ENCODE results near the gene KIF1C. TPM values are rescaled to one million over a fixed set of nuclear protein-coding genes. Genes with fewer than 3 reads are reported as not detected.
"Not testable (repeated sequence)": the region's sequence is repeated elsewhere in the genome, so short reads cannot be mapped to it uniquely, and the experiment has no call there.

Gene KIF1C
- total RNA-seq, 2 donors from 2014 or later, result 39.4 to 80.3 TPM

DNA sequence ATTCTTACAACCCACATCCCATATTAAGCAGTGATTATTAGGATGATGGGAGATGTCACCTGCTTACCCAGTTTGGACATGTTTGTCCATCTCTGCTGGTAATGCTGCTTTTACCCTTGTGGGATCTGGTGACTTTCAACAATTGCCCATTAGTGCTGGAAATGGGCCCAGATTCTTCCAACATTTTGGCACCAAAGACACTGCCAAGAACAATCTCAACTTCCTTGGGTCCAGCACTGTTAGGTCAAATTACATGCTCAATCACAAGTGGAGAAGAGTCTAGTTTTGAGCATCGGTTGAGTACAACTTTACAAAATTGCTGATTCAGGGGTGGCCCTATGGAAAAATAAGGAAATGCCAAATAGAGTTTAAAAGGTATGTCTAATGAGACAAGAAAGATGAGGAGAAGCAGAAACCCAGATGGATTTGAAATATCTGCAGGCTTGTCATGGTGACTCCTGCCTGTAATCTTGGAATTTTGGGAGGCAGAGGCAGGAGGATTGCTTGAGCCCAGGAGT lies 67.5 kb downstream of the KIF1C start:
- Mint-ChIP-seq H3K36me3 (no peaks in the 10 kb centered on the region), H3K4me3 (no peak overlapping the region), H3K27me3 (peaks cover 8 to 11% of the 10 kb centered on the region in 2 donors), H3K27ac (no peak overlapping the region), H3K9me3 (no peaks in the 10 kb centered on the region), H3K4me1 (ENCODE audit: low read depth in 2 of 2) (no peaks in the 10 kb centered on the region)
- DNase-seq (ENCODE audit: low spot score) (no peak), ATAC-seq (no peak)

DNA sequence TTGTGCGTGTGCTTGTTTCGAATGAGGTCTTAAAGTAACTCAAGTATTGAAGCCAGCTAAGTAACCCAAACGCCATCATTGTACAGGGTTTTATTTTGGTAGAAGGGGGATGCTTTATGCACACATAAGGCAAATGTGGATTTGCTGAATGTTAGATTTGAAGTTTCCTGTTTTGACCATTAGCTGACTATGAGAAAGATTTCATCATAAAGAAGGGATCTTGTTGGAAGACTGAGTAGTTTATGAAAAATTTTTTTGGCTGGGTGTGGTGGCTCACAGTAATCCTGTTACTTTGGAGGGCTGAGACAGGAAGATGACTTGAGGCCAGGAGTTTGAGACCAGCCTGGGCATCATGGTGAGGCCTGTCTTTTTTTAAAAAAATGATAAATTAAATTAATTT lies 70.5 kb downstream of the KIF1C start:
- Mint-ChIP-seq H3K9me3 (no peaks in the 10 kb centered on the region), H3K36me3 (no peaks in the 10 kb centered on the region), H3K4me3 (no peak overlapping the region), H3K27ac (no peak overlapping the region), H3K27me3 (peaks cover 9 to 15% of the 10 kb centered on the region in 2 donors), H3K4me1 (ENCODE audit: low read depth in 2 of 2) (no peaks in the 10 kb centered on the region)
- no peak for ATAC-seq
- no peak for DNase-seq (ENCODE audit: low spot score)

DNA sequence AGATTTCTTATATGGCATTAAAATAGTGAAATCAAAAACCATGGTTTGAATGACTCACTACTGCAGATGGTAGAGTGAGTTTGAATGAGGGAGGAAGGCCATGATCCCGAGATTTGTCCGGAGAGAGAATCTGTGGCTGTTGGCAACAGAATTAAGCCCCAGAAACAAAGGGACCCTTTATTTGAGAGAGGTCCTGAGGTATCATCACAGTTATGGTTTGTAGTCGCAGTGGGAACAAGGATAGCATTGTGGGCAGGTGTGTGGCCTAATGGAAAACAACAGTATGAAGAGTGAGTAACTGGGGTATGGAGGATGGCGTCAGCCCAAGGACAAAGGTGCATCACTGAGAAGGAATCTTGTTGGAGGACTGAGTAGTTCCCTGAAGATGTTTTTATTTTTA lies 72.0 kb downstream of the KIF1C start:
- Mint-ChIP-seq H3K36me3 (no peaks in the 10 kb centered on the region), H3K9me3 (no peaks in the 10 kb centered on the region), H3K4me1 (ENCODE audit: low read depth in 2 of 2) (no peaks in the 10 kb centered on the region), H3K27me3 (peaks cover 8 to 15% of the 10 kb centered on the region in 2 donors), H3K4me3 (no peak overlapping the region), H3K27ac (no peak overlapping the region)
- no peak for ATAC-seq
- DNase-seq (ENCODE audit: low spot score), result no peak

DNA sequence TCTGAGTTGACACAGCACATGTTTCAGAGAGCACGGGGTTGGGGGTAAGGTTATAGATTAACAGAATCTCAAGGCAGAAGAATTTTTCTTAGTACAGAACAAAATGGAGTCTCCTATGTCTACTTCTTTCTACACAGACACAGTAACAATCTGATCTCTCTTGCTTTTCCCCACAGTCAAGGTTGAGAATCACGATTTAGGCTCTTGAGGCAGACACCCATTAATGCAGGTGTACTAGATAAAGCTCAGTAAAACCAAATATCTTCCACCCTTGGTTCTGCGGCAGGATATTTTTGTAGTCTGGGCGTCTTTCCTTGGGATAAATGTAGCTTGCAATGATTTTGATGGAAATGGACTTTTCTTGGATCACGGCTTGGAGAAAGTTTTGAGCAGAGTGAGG lies 77.7 kb downstream of the KIF1C start:
- not testable (repeated sequence) for H3K27ac Mint-ChIP-seq; DNase-seq (ENCODE audit: low spot score); H3K27me3 Mint-ChIP-seq; H3K36me3 Mint-ChIP-seq; ATAC-seq; H3K9me3 Mint-ChIP-seq; H3K4me3 Mint-ChIP-seq
- peaks cover 15 to 16% of the 10 kb centered on the region in 2 donors for H3K4me1 Mint-ChIP-seq (ENCODE audit: low read depth in 2 of 2)

DNA sequence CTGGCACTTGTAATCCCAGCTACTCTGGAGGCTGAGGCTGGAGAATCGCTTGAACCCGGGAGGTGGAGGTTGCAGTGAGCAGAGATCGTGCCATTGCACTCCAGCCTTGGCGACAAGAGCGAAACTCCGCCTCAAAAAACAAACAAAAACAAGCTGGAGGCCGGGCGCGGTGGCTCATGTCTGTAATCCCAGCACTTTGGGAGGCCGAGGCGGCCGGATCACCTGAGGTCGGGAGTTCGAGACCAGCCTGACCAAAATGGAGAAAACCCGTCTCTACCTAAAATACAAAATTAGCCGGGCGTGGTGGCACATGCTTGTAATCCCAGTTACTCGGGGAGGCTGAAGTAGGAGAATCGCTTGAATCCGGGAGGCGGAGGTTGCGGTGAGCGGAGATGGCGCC lies 79.5 kb downstream of the KIF1C start:
- Mint-ChIP-seq H3K4me1 (ENCODE audit: low read depth in 2 of 2) (peaks cover 21 to 23% of the 10 kb centered on the region in 2 donors), H3K27ac (peak overlapping the region; percentile 47 to 91), H3K4me3 (peak overlapping the region; percentile 84)
- not testable (repeated sequence) for DNase-seq (ENCODE audit: low spot score); ATAC-seq; H3K27me3 Mint-ChIP-seq; H3K9me3 Mint-ChIP-seq; H3K36me3 Mint-ChIP-seq

DNA sequence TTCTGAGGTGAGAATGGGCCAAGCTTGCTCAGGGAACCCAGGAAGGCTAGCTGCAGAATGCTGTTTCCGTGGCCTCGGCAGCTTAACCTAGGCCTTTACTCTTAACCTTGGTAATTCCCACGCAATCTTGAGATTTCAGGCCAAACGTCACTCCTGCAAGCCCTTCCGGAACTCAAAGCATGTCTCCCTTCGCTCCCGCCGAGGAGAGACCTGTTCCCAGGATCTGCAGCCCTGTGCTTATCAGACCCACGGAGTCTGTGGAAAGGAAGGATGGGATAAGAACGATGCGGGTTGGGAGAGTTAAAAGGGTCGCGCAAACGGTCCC lies 80.0 kb downstream of the KIF1C start:
- Mint-ChIP-seq H3K9me3 (no peaks in the 10 kb centered on the region), H3K4me1 (ENCODE audit: low read depth in 2 of 2) (peaks cover 21 to 23% of the 10 kb centered on the region in 2 donors), H3K4me3 (peak overlapping the region; percentile 84), H3K27me3 (no peaks in the 10 kb centered on the region), H3K27ac (peak overlapping the region; percentile 47 to 91), H3K36me3 (peaks cover 9% of the 10 kb centered on the region)
- ATAC-seq, result no peak
- no peak for DNase-seq (ENCODE audit: low spot score)

Other genes with a start within 250 kb of the KIF1C start
- gene TM4SF5, start 226.1 kb upstream of the KIF1C start, total RNA-seq, result not detected
- 10 to 100 TPM in 1 of 2 donors, 1 to 10 TPM in 1; 4.5 to 15.4 TPM for gene VMO1, start 211.6 kb upstream of the KIF1C start, total RNA-seq
- gene GLTPD2, start 209.0 kb upstream of the KIF1C start, total RNA-seq, result under 1 TPM in 1 of 2 donors, not detected in 1; 0.38 TPM
- gene PSMB6, start 201.8 kb upstream of the KIF1C start, total RNA-seq, result 100 to 1,000 TPM; 145 to 174 TPM
- gene PLD2, start 190.8 kb upstream of the KIF1C start, total RNA-seq, result 10 to 100 TPM; 38.4 to 46.9 TPM
- gene MINK1, start 164.6 kb upstream of the KIF1C start, total RNA-seq, result 10 to 100 TPM; 72.4 to 98.2 TPM
- 1 to 10 TPM; 1.3 to 2.3 TPM for gene C17orf107, start 98.4 kb upstream of the KIF1C start, total RNA-seq
- gene CHRNE, start 94.9 kb upstream of the KIF1C start, total RNA-seq, result 1 to 10 TPM; 3.9 to 7.6 TPM
- gene GP1BA, start 65.7 kb upstream of the KIF1C start, total RNA-seq, result under 1 TPM in 1 of 2 donors, not detected in 1; 0.12 TPM
- 10 to 100 TPM; 85.9 to 91.6 TPM for gene SLC25A11, start 57.9 kb upstream of the KIF1C start, total RNA-seq
- 100 to 1,000 TPM; 144 to 150 TPM for gene RNF167, start 57.7 kb upstream of the KIF1C start, total RNA-seq
- gene PFN1, start 49.4 kb upstream of the KIF1C start, total RNA-seq, result 1,000 to 10,000 TPM; 1,741 to 1,743 TPM
- 10 to 100 TPM in 1 of 2 donors, 1 to 10 TPM in 1; 8.7 to 26.1 TPM for gene ENO3, start 46.8 kb upstream of the KIF1C start, total RNA-seq
- 10 to 100 TPM; 51.4 to 71.9 TPM for gene SPAG7, start 30.1 kb upstream of the KIF1C start, total RNA-seq
- gene CAMTA2, start 10.3 kb upstream of the KIF1C start, total RNA-seq, result 10 to 100 TPM; 51.0 to 87.9 TPM
- under 1 TPM; 0.31 to 0.56 TPM for gene INCA1, start 428 bp upstream of the KIF1C start, total RNA-seq
- gene SLC52A1, start 37.5 kb downstream of the KIF1C start, total RNA-seq, result not detected
- 1 to 10 TPM; 2.0 to 4.9 TPM for gene ZFP3, start 80.5 kb downstream of the KIF1C start, total RNA-seq
- 10 to 100 TPM; 14.0 to 15.1 TPM for gene ZNF232, start 113.9 kb downstream of the KIF1C start, total RNA-seq
- under 1 TPM; 0.06 to 0.21 TPM for gene USP6, start 118.1 kb downstream of the KIF1C start, total RNA-seq
- gene ZNF594, start 193.9 kb downstream of the KIF1C start, total RNA-seq, result 10 to 100 TPM in 1 of 2 donors, 1 to 10 TPM in 1; 9.8 to 19.7 TPM
- gene SCIMP, start 236.9 kb downstream of the KIF1C start, total RNA-seq, result under 1 TPM in 1 of 2 donors, not detected in 1; 0.17 TPM